Testis (tissue), 2 donors: ENCODE measurements around the gene GPR33.

Source experiments
- POLR2A ChIP-seq: fragments of 450-650 bp; IDR thresholded peaks from one replicate; pipeline ENCODE4 v1.6.1; 2017; ENCODE audit warnings: antibody characterized with exemption, mild to moderate bottlenecking, moderate library complexity
- TF ChIP-seq, protein P1 (sequence below), 3 experiments: fragments of 450-650 bp in 2 of 3; fragments of 200-600 bp in 1 of 3; sonication (generic) in 1 of 3; IDR thresholded peaks; one replicate each; pipeline ENCODE4 v1.5.1; 2016 to 2019; ENCODE audit warnings: antibody characterized with exemption in 3 of 3, mild to moderate bottlenecking in 2 of 3, moderate library complexity in 1 of 3

DNA sequence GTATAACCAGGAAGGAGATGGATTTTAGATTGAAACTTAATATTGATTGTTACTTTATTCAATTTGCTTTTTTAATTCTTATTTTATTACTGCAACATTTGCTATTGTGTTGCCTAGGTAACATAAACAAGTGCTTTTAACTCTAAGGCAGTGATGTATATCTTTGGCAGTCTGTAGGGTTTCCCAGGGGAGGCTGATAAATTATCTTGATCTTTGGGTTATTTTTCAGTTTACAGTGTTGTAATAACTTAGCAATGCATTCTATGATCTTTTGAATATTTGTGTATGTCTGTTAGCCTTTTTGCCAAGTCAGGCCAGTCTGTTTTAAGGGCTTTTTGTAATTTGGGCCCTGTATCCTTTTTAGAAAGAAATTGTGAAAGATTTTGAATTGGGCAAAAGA lies 22.7 kb downstream of the GPR33 start:
- TF ChIP-seq POLR2A = no peak
- TF ChIP-seq, protein P1, sequence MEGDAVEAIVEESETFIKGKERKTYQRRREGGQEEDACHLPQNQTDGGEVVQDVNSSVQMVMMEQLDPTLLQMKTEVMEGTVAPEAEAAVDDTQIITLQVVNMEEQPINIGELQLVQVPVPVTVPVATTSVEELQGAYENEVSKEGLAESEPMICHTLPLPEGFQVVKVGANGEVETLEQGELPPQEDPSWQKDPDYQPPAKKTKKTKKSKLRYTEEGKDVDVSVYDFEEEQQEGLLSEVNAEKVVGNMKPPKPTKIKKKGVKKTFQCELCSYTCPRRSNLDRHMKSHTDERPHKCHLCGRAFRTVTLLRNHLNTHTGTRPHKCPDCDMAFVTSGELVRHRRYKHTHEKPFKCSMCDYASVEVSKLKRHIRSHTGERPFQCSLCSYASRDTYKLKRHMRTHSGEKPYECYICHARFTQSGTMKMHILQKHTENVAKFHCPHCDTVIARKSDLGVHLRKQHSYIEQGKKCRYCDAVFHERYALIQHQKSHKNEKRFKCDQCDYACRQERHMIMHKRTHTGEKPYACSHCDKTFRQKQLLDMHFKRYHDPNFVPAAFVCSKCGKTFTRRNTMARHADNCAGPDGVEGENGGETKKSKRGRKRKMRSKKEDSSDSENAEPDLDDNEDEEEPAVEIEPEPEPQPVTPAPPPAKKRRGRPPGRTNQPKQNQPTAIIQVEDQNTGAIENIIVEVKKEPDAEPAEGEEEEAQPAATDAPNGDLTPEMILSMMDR (IDR thresholded peaks at IDR 0.05) = no peak
